Measurements from ENCODE around the gene SPATA31C1. TPM values are rescaled to one million over a fixed set of nuclear protein-coding genes. Genes with fewer than 3 reads are reported as not detected.

SPATA31C1 gene
- polyA plus RNA-seq, 3 donors, result not detected

DNA sequence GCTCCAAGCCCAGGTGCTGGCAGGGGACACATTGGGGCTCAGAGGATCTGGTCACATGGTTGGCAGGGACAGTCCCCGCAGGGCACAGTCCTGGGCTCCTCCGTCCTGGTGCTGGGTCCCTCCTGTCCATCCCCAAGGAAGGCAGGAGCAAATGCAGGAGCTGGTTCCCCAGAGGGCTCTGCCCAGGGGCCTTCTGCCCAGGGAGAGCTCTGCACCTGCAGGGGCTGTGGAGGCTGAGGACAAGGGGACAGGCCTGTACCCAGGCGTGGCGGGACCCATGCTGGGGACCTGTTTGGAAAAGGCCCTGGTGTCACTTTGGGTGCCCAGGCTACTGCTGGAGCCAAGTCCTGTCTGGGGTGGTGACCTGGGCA lies 27.9 kb upstream of the SPATA31C1 start:
- peaks cover 4 to 9% (median 4%) of the 10 kb centered on the region in 3 donors for H3K27me3 Mint-ChIP-seq (ENCODE audit: low read depth in 3 of 3)
- no peak overlapping the region for H2AFZ ChIP-seq (ENCODE audit: insufficient read depth, low read depth, low read length, poor library complexity, severe bottlenecking)
- 89% methylated on average over 4 of the region's 4 CpGs for WGBS (ENCODE audit: insufficient coverage)
- no peaks in the 10 kb centered on the region for H3K36me3 ChIP-seq (replicated peaks in 1 of 2; ENCODE audit: control insufficient read depth in 1 of 2, insufficient read depth in 2 of 2, low read length in 2 of 2)
- intact Hi-C loops (cut with micrococcal nuclease), result no loop called here
- H3K4me3 Mint-ChIP-seq, result no peak overlapping the region
- no peaks in the 10 kb centered on the region for H4K20me1 ChIP-seq (ENCODE audit: insufficient read depth, low read length)
- H3K4me2 ChIP-seq (replicated peaks; ENCODE audit: extremely low read depth, low read length, poor library complexity, severe bottlenecking), result no peak overlapping the region
- no peak overlapping the region for H3K27ac ChIP-seq (ENCODE audit: low read depth in 1 of 2, low read length in 2 of 2)
- peaks cover 0 to 4% of the 10 kb centered on the region in 2 donors for H3K9me3 ChIP-seq (replicated peaks in 1 of 2; ENCODE audit: control insufficient read depth in 1 of 2, insufficient read depth in 1 of 2, low read length in 2 of 2)
- DNase-seq, result no peak
- H3K9ac ChIP-seq (ENCODE audit: insufficient read depth, low read length, poor library complexity, severe bottlenecking), result no peak overlapping the region
- no peaks in the 10 kb centered on the region for H3K4me1 Mint-ChIP-seq
- H3K4me1 ChIP-seq (ENCODE audit: control insufficient read depth in 1 of 2, insufficient read depth in 2 of 2, low read length in 2 of 2), result no peaks in the 10 kb centered on the region
- H3K27me3 ChIP-seq (ENCODE audit: control insufficient read depth in 2 of 2, insufficient read depth in 2 of 2, low read length in 2 of 2), result no peaks in the 10 kb centered on the region
- peaks cover 0 to 8% (median 4%) of the 10 kb centered on the region in 7 donors for H3K9me3 Mint-ChIP-seq
- no peak overlapping the region for H3K4me3 ChIP-seq (replicated peaks in 1 of 3; ENCODE audit: low read depth in 2 of 3, low read length in 3 of 3)
- H3K79me2 ChIP-seq (ENCODE audit: insufficient read depth, low read length), result no peaks in the 10 kb centered on the region
- no peak for TF ChIP-seq CTCF (IDR thresholded peaks at IDR 0.05)
- no peak overlapping the region for H3K27ac Mint-ChIP-seq
- H3K36me3 Mint-ChIP-seq, result no peaks in the 10 kb centered on the region

DNA sequence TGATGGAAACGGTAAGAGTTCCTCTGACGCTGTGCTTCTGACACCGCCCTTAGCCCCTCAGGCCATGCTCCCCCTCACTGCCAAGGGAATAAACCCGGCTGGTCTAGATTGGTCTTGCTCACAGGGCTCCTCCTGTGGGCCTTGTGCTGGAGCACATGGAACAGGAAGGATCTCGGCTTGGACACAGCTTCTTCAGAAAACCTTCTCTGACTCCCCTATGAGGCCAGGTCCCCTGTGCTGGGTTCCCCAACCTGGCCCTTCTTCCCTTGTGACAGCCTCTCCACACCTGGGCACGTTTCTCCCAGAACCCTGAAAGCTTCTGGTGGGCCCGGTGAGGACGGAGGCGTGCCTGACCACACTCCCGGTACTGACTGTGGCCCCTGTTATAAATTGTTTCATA lies 26.9 kb upstream of the SPATA31C1 start:
- no peaks in the 10 kb centered on the region for H3K36me3 Mint-ChIP-seq
- peak overlapping the region in 1 of 7 donors; percentile 2 for H3K27ac Mint-ChIP-seq
- Histone ChIP-seq H3K4me3 (replicated peaks in 1 of 3; ENCODE audit: low read depth in 2 of 3, low read length in 3 of 3) (no peak overlapping the region), H3K9me3 (replicated peaks in 1 of 2; ENCODE audit: control insufficient read depth in 1 of 2, insufficient read depth in 1 of 2, low read length in 2 of 2) (peaks cover 0 to 8% of the 10 kb centered on the region in 2 donors), H3K36me3 (replicated peaks in 1 of 2; ENCODE audit: control insufficient read depth in 1 of 2, insufficient read depth in 2 of 2, low read length in 2 of 2) (no peaks in the 10 kb centered on the region), H3K4me1 (ENCODE audit: control insufficient read depth in 1 of 2, insufficient read depth in 2 of 2, low read length in 2 of 2) (no peaks in the 10 kb centered on the region), H3K27me3 (ENCODE audit: control insufficient read depth in 2 of 2, insufficient read depth in 2 of 2, low read length in 2 of 2) (no peaks in the 10 kb centered on the region), H3K4me2 (replicated peaks; ENCODE audit: extremely low read depth, low read length, poor library complexity, severe bottlenecking) (no peak overlapping the region), H3K27ac (ENCODE audit: low read depth in 1 of 2, low read length in 2 of 2) (no peak overlapping the region), H4K20me1 (ENCODE audit: insufficient read depth, low read length) (no peaks in the 10 kb centered on the region), H3K9ac (ENCODE audit: insufficient read depth, low read length, poor library complexity, severe bottlenecking) (no peak overlapping the region), H2AFZ (ENCODE audit: insufficient read depth, low read depth, low read length, poor library complexity, severe bottlenecking) (no peak overlapping the region), H3K79me2 (ENCODE audit: insufficient read depth, low read length) (no peaks in the 10 kb centered on the region)
- WGBS (ENCODE audit: insufficient coverage), result 87% methylated on average over 5 of the region's 10 CpGs
- H3K4me3 Mint-ChIP-seq, result no peak overlapping the region
- H3K27me3 Mint-ChIP-seq (ENCODE audit: low read depth in 3 of 3), result peaks cover 4 to 6% (median 5%) of the 10 kb centered on the region in 3 donors
- no peak for DNase-seq
- peaks cover 2 to 9% (median 4%) of the 10 kb centered on the region in 7 donors for H3K9me3 Mint-ChIP-seq
- H3K4me1 Mint-ChIP-seq, result no peaks in the 10 kb centered on the region
- intact Hi-C loops (cut with micrococcal nuclease), result no loop called here
- TF ChIP-seq CTCF (IDR thresholded peaks at IDR 0.05), result no peak
